A549 (cell line): ENCODE measurements around the gene PNLIPRP1.

ENCODE experiments used
- BHLHE40 ChIP-seq: IDR thresholded peaks from 2 replicates; pipeline ENCODE4 v1.6.1; 2012; ENCODE audit warnings: low read depth, low read length, inconsistent platforms
- JUN ChIP-seq, 2 experiments: fragments of >200 bp; sonication (Bioruptor Twin); formaldehyde crosslinking; IDR thresholded peaks; 2 replicates in 1 of 2; 3 replicates in 1 of 2; pipeline ENCODE4 v1.6.1; 2016 to 2017
- NFE2L2 ChIP-seq: fragments of 150-350 bp; conservative IDR thresholded peaks from 2 replicates; pipeline ENCODE4 v1.6.1; 2014; ENCODE audit warnings: low read length
- PHF8 ChIP-seq: fragments of 200-600 bp; sonication (generic); IDR thresholded peaks from 2 replicates; pipeline ENCODE4 v1.6.1; 2016; ENCODE audit warnings: low read depth, mild to moderate bottlenecking, antibody characterized with exemption, moderate library complexity, borderline replicate concordance
- RCOR1 ChIP-seq: fragments of 150-350 bp; IDR thresholded peaks from 2 replicates; pipeline ENCODE4 v1.6.1; 2014; ENCODE audit warnings: antibody characterized with exemption, low read length, low read depth
- RFX5 ChIP-seq: fragments of 450-650 bp; IDR thresholded peaks from 2 replicates; pipeline ENCODE4 v1.7.1; 2014; ENCODE audit warnings: antibody characterized with exemption, mild to moderate bottlenecking, moderate library complexity
- TP53 ChIP-seq: fragments of 250-450 bp; sonication (Bioruptor Pico); IDR thresholded peaks from 2 replicates; pipeline ENCODE4 v1.5.0; 2021; ENCODE audit warnings: mild to moderate bottlenecking, moderate library complexity
- ZFP36 ChIP-seq: fragments of 450-650 bp; IDR thresholded peaks from 2 replicates; pipeline ENCODE4 v1.6.1; 2014; ENCODE audit warnings: borderline replicate concordance; ENCODE audit not compliant: partially characterized antibody
- TF ChIP-seq, protein P1 (sequence below): fragments of >200 bp; sonication (Bioruptor Twin); formaldehyde crosslinking; IDR thresholded peaks from 3 replicates; pipeline ENCODE4 v1.5.1; 2016
- TF ChIP-seq, protein P2 (sequence below): fragments of 200-600 bp; sonication (generic); IDR thresholded peaks from 2 replicates; pipeline ENCODE4 v1.6.1; 2016; ENCODE audit warnings: antibody characterized with exemption, mild to moderate bottlenecking, moderate library complexity
- TF ChIP-seq, protein P3 (sequence below): IDR thresholded peaks from 2 replicates; pipeline ENCODE4 v1.6.1; 2012
- TF ChIP-seq, protein P4 (sequence below): IDR thresholded peaks from 2 replicates; pipeline ENCODE4 v1.6.1; 2012; ENCODE audit warnings: low read depth, borderline replicate concordance

DNA sequence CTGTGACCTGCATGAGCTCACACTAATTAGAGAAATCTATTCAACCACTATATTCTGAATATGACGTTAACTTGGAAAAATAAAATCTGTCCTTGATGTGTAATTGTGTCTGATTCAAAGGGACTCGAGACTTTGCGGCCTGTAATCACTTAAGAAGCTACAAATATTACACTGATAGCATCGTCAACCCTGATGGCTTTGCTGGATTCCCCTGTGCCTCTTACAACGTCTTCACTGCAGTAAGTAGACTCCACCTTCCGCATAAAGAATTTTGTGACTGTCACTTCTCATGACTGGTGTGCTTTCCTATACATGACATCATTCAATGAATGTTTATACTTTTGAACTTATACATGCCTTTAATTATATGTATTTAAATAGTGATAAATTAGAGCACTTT is 34.9 kb upstream of the PNLIPRP1 start:
- TF ChIP-seq NFE2L2 (no peak), RCOR1 (no peak), ZFP36 (no peak), JUN (IDR thresholded peaks at IDR 0.05) (no peak), RFX5 (no peak), BHLHE40 (no peak), TP53 (no peak), PHF8 (no peak)
- TF ChIP-seq, protein P1, sequence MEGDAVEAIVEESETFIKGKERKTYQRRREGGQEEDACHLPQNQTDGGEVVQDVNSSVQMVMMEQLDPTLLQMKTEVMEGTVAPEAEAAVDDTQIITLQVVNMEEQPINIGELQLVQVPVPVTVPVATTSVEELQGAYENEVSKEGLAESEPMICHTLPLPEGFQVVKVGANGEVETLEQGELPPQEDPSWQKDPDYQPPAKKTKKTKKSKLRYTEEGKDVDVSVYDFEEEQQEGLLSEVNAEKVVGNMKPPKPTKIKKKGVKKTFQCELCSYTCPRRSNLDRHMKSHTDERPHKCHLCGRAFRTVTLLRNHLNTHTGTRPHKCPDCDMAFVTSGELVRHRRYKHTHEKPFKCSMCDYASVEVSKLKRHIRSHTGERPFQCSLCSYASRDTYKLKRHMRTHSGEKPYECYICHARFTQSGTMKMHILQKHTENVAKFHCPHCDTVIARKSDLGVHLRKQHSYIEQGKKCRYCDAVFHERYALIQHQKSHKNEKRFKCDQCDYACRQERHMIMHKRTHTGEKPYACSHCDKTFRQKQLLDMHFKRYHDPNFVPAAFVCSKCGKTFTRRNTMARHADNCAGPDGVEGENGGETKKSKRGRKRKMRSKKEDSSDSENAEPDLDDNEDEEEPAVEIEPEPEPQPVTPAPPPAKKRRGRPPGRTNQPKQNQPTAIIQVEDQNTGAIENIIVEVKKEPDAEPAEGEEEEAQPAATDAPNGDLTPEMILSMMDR: no peak
- TF ChIP-seq, protein P2, sequence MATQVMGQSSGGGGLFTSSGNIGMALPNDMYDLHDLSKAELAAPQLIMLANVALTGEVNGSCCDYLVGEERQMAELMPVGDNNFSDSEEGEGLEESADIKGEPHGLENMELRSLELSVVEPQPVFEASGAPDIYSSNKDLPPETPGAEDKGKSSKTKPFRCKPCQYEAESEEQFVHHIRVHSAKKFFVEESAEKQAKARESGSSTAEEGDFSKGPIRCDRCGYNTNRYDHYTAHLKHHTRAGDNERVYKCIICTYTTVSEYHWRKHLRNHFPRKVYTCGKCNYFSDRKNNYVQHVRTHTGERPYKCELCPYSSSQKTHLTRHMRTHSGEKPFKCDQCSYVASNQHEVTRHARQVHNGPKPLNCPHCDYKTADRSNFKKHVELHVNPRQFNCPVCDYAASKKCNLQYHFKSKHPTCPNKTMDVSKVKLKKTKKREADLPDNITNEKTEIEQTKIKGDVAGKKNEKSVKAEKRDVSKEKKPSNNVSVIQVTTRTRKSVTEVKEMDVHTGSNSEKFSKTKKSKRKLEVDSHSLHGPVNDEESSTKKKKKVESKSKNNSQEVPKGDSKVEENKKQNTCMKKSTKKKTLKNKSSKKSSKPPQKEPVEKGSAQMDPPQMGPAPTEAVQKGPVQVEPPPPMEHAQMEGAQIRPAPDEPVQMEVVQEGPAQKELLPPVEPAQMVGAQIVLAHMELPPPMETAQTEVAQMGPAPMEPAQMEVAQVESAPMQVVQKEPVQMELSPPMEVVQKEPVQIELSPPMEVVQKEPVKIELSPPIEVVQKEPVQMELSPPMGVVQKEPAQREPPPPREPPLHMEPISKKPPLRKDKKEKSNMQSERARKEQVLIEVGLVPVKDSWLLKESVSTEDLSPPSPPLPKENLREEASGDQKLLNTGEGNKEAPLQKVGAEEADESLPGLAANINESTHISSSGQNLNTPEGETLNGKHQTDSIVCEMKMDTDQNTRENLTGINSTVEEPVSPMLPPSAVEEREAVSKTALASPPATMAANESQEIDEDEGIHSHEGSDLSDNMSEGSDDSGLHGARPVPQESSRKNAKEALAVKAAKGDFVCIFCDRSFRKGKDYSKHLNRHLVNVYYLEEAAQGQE: no peak
- TF ChIP-seq, protein P3, sequence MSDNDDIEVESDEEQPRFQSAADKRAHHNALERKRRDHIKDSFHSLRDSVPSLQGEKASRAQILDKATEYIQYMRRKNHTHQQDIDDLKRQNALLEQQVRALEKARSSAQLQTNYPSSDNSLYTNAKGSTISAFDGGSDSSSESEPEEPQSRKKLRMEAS: no peak
- TF ChIP-seq, protein P4, sequence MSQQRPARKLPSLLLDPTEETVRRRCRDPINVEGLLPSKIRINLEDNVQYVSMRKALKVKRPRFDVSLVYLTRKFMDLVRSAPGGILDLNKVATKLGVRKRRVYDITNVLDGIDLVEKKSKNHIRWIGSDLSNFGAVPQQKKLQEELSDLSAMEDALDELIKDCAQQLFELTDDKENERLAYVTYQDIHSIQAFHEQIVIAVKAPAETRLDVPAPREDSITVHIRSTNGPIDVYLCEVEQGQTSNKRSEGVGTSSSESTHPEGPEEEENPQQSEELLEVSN: no peak
